ENCODE results near the gene GZMB.
A peak's percentile ranks its signal among the peaks of the same experiment; 100 is the strongest.

Gene GZMB, protein sequence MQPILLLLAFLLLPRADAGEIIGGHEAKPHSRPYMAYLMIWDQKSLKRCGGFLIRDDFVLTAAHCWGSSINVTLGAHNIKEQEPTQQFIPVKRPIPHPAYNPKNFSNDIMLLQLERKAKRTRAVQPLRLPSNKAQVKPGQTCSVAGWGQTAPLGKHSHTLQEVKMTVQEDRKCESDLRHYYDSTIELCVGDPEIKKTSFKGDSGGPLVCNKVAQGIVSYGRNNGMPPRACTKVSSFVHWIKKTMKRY

DNA sequence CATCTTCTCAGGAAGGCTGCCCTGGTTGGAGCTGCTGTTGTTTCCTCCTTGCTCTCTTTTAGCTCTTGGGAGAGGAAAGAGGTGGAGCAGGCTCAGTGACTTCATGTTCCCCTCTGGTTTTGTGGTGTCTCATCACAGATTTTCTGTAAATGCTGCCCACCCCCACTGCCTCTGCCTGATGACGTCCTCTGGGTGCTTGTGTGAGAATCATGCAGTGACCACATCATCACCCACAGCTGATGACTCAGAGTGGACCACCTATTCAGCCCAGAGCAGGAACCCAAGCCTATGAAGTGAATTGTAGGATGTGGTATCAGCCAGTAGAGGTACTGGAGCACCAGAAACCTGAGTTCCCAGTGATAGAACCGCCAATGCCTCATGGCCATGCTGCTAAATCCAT lies at the start of gene GZMB:
Gene GZMB (minus strand): TSS at position 33 of the 400 bp plus-strand sequence. CDS start 30 bp downstream, at position 3.
- ATAC-seq, result peak; percentile 73
- peaks cover 79% of the 10 kb centered on the region for H3K4me1 Mint-ChIP-seq
- peaks cover 54% of the 10 kb centered on the region for H3K36me3 Mint-ChIP-seq (ENCODE audit: low read depth)
- H3K27ac Mint-ChIP-seq, result peak within 1 kb of the TSS; percentile 92
- H3K27me3 Mint-ChIP-seq, result no peaks in the 10 kb centered on the region
- H3K4me3 Mint-ChIP-seq, result peak within 1 kb of the TSS; percentile 90
- no peaks in the 10 kb centered on the region for H3K9me3 Mint-ChIP-seq
- DNase-seq, result peak; percentile 87

DNA sequence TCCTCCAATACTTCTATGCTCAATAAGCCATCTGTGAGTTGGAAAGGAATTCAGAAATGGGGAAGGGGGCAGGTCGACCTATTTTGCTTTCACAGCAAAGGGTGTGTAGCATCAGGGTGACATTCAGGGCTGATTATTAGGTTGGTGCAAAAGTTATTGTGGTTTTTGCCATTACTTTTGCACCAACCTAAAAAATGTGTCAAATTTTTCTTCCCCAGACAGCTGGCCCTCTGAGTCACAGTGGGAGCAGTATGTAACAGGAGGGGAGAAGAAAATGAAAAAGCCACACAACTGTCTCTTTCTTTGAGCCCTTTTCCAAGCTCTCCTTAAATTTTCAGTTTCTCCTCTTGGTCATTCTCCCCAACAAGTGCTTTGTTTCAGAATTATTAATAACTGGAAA lies 47.1 kb upstream of the GZMB start:
- ATAC-seq (no peak), DNase-seq (no peak)
- H3K4me1 Mint-ChIP-seq, result peaks cover 74% of the 10 kb centered on the region
- H3K9me3 Mint-ChIP-seq, result peaks cover 7% of the 10 kb centered on the region
- peak overlapping the region; percentile 36 for H3K27ac Mint-ChIP-seq
- no peak overlapping the region for H3K4me3 Mint-ChIP-seq
- H3K27me3 Mint-ChIP-seq, result no peaks in the 10 kb centered on the region
- peaks cover 10% of the 10 kb centered on the region for H3K36me3 Mint-ChIP-seq (ENCODE audit: low read depth)

DNA sequence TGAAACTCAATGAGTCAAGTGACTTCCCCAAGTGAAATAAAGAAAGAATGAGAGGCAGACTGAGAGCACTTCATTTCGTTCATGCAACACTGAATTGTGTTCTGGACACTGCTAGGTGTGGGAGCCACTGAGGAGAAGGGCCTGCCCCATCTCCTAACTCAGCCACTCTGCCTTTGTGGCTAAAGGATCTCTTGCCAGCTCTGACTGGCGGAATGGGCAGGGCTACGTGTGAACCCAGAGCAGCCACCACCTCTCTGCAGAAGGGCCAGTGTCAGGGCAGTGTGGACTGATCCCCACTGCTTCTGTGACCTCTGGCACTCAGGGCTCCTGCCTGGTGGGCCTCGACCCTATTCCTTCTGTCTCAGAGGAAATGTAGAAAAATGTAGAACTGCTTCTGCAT lies 46.5 kb upstream of the GZMB start:
- DNase-seq (no peak), ATAC-seq (no peak)
- Mint-ChIP-seq H3K27ac (peak overlapping the region; percentile 78), H3K9me3 (peaks cover 8% of the 10 kb centered on the region), H3K27me3 (no peaks in the 10 kb centered on the region), H3K4me1 (peaks cover 79% of the 10 kb centered on the region), H3K4me3 (no peak overlapping the region), H3K36me3 (ENCODE audit: low read depth) (peaks cover 13% of the 10 kb centered on the region)

DNA sequence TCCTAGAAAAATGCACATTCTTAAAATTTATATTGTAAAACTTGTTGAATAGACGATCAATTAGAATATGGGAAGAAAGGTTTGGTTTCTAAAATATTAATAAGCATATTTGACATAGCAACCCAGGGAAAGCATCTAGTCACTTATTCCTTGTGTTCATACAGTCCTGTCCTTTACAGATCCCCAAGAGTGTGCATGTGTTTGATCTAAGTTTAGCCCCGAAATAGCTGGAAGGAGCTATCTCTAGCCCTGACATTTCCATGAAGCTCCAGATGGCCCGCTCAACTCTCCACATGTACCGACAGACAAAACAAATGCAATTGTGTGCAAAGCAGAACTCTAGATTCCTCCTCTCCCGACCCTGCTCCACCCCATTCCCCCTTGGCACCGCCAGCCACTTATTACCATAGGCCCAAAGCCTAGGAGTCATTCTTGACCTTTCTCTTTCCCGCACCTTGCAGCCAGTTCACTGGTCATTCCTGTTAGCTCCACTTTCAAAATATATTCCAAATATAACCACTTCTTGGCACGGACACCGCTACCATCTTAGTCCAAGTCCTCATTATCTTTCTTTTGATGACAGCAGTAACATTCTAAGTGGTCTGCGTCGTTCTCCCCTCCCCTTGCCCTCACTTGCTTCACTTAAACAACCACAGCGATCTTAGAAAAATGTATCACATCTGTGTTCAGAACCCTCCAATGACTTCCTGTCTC lies 45.4 kb upstream of the GZMB start:
- Mint-ChIP-seq H3K27ac (peak overlapping the region; percentile 95), H3K4me3 (peak overlapping the region; percentile 65), H3K36me3 (ENCODE audit: low read depth) (peaks cover 11% of the 10 kb centered on the region), H3K27me3 (no peaks in the 10 kb centered on the region), H3K4me1 (peaks cover 80% of the 10 kb centered on the region), H3K9me3 (peaks cover 8% of the 10 kb centered on the region)
- DNase-seq, result no peak
- ATAC-seq, result no peak

DNA sequence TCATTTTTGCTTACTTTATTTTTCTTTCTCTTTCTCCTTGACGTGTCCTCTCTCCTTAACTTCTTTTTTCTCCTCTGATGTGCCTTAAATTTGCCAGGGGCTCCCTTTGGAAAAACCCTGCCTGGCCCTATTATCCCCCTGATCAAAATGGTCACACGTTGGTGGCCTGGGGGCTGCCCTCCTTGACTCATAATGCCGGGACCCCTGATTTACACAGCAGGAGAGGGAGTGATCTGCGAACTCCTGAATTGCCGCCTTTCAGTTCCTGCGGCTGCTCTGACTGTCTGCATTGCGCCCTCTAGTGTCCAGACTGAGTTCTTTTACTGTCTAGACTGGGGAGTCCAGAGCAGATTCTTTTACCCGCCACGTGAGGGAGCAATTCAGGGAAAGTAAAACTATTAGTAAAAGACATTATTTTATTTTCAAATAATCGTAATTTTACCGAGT lies 44.8 kb upstream of the GZMB start:
- H3K36me3 Mint-ChIP-seq (ENCODE audit: low read depth), result peaks cover 11% of the 10 kb centered on the region
- peaks cover 80% of the 10 kb centered on the region for H3K4me1 Mint-ChIP-seq
- peak; percentile 80 for DNase-seq
- peak overlapping the region; percentile 77 for H3K4me3 Mint-ChIP-seq
- peaks cover 8% of the 10 kb centered on the region for H3K9me3 Mint-ChIP-seq
- ATAC-seq, result peak; percentile 69
- no peaks in the 10 kb centered on the region for H3K27me3 Mint-ChIP-seq
- peak overlapping the region; percentile 95 for H3K27ac Mint-ChIP-seq

DNA sequence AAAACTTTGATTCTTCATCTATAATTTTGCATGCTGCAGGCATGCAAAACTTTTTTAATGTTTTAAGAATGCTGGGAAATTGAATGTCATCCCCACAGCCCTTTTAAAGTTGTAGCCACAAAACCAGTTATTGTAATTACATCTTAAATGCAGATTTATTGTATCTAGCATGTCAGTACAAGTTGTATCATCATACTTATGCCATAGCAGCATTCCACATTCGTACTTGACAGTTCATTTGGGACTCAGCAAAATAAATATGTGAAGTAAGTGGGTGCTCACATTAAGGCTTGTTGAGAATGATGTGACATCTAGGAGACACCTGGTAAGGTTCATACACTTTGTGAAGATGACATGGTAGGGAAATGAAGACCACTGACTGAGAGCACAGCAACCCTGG lies 44.0 kb upstream of the GZMB start:
- DNase-seq, result no peak
- H3K4me1 Mint-ChIP-seq, result peaks cover 86% of the 10 kb centered on the region
- H3K27ac Mint-ChIP-seq, result peak overlapping the region; percentile 99
- H3K4me3 Mint-ChIP-seq, result peak overlapping the region; percentile 77
- H3K27me3 Mint-ChIP-seq, result no peaks in the 10 kb centered on the region
- no peak for ATAC-seq
- peaks cover 8% of the 10 kb centered on the region for H3K9me3 Mint-ChIP-seq
- peaks cover 11% of the 10 kb centered on the region for H3K36me3 Mint-ChIP-seq (ENCODE audit: low read depth)

DNA sequence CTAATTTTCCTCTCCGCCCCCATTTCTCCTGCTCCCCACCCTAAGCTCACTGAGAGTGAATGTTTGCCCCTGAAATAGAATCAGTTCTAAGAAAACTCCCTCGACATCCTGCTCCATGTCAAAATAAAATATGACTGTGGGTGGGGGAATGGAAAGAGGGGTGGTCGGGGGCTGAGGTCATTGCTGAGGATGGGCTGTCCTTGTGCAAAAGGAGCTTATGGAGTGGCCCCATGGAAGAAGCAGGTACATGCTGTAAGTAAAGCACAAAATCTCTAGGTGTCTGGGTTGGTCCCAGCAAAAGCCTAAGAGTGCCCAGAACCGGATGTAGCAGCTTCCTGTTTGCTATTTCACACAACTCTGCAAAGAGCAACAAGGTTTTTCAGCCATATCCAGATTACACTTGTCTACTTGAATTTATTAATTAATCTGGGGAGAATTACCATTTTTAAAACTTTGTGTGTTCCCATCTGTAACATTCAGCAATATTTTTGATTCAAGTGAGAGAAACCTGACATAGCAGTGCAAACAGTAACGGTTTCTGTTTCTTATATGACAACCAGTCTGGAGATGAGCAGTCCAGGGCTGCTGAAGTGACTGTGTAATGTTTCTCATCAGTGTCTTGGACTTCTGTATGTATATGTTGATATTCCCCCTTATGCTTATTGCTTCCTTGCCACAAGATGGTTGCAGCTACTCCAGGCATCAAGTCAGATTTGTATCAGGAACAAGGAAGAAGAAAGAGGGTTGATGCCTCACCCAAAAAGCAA lies 40.4 kb upstream of the GZMB start:
- peaks cover 11% of the 10 kb centered on the region for H3K9me3 Mint-ChIP-seq
- H3K4me3 Mint-ChIP-seq, result peak overlapping the region; percentile 72
- peak; percentile 60 for DNase-seq
- H3K27me3 Mint-ChIP-seq, result no peaks in the 10 kb centered on the region
- peak; percentile 47 for ATAC-seq
- H3K4me1 Mint-ChIP-seq, result peaks cover 99% of the 10 kb centered on the region
- H3K36me3 Mint-ChIP-seq (ENCODE audit: low read depth), result peaks cover 11% of the 10 kb centered on the region
- peak overlapping the region; percentile 99 for H3K27ac Mint-ChIP-seq

DNA sequence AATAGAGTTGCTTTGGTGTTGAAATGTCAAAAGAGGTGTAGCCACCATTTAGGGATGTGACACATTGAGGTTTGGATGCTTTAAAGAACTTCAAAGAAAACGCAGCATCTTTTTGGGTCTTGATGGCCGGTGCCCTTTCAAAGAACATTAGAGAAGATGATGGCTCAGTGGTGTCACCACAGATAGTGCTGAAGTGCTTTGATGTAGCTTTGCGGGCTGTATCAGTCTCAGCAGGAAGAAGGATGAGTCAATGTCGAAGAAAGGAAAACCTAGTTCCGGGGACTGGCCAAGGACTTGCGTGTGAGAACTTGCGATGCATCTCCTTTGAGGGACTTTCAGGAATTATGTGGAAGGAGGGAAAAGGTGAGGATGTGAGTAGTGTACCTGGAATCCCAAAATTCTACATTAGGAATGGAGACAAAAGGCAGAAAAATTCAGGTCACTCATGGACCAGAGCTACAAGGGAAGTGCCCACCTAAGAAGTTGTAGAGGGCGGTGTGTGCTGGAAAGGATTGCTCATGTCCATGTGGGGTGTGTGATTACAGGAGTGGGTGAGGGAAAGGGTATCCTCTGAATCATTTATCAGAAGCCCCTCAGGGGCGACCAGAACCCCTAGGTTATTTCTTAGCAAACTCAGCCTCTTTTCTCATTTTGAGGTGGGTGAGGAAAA lies 39.7 kb upstream of the GZMB start:
- ATAC-seq, result peak; percentile 72
- peak overlapping the region; percentile 99 for H3K27ac Mint-ChIP-seq
- H3K27me3 Mint-ChIP-seq, result no peaks in the 10 kb centered on the region
- H3K4me1 Mint-ChIP-seq, result peaks cover 97% of the 10 kb centered on the region
- DNase-seq, result peak; percentile 68
- H3K4me3 Mint-ChIP-seq, result peak overlapping the region; percentile 72
- peaks cover 11% of the 10 kb centered on the region for H3K36me3 Mint-ChIP-seq (ENCODE audit: low read depth)
- peaks cover 15% of the 10 kb centered on the region for H3K9me3 Mint-ChIP-seq

DNA sequence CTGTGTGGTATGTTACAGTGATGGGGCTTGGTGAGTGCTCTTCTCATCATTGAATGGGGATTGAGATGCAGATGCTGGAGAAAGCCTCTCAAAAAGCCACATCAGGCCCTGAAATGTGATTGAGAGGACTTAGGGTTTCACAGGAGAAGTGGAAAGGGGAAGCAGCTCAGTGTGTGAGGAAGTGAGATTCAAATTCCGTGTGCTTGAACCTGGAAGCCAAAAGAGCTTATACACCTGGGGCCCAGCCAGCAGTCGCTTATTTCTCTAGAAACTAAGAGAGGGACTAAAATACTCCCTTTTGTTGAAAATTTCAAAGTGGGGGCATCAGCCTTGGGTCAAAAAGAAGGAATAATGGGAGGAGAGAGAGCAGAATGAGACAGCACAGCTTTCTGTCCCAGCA lies 39.1 kb upstream of the GZMB start:
- Mint-ChIP-seq H3K4me3 (peak overlapping the region; percentile 72), H3K27ac (peak overlapping the region; percentile 99), H3K27me3 (no peaks in the 10 kb centered on the region), H3K36me3 (ENCODE audit: low read depth) (peaks cover 14% of the 10 kb centered on the region), H3K4me1 (peaks cover 96% of the 10 kb centered on the region), H3K9me3 (peaks cover 16% of the 10 kb centered on the region)
- ATAC-seq, result no peak
- peak; percentile 16 for DNase-seq

DNA sequence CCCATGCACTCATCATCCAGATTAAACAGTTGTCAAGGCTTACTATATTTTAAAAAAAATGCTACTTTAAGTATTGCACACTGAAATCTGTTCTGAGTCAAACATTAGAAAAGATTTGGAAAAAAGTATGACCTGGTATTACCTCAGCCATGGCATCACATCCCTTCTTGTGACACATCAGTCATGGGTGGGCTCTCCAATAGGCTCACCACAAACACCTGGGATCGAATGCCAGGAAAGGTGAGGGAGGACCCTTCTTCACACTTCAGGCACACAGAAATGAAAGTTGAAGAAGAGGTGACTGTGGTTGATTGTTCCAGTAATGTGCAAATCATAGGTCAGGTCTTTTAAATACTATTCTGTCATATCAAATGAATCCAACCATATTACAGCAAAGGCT lies 36.6 kb upstream of the GZMB start:
- H3K27ac Mint-ChIP-seq, result peak overlapping the region; percentile 99
- peak overlapping the region; percentile 59 for H3K4me3 Mint-ChIP-seq
- peaks cover 11% of the 10 kb centered on the region for H3K9me3 Mint-ChIP-seq
- peak; percentile 64 for DNase-seq
- H3K4me1 Mint-ChIP-seq, result peaks cover 95% of the 10 kb centered on the region
- no peaks in the 10 kb centered on the region for H3K27me3 Mint-ChIP-seq
- peaks cover 13% of the 10 kb centered on the region for H3K36me3 Mint-ChIP-seq (ENCODE audit: low read depth)
- peak; percentile 31 for ATAC-seq

DNA sequence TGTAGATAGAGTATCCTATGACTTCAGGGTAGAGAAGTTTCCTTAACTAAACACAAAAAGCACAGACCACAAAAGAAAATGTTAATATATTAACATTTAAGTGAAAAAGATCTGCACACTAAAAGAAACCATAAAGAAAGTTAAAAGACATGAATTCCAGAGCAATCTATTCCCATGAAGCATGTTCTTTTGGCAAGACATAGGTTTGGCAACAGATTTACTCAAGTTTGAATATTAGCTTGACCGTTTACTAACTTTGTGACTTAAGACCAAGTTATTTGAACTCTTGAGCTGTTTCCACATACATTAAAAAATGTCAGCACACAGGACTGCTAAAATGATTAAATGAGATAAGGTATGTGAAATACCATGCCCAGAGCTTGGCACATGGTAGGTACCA lies 35.7 kb upstream of the GZMB start:
- Mint-ChIP-seq H3K27me3 (no peaks in the 10 kb centered on the region), H3K36me3 (ENCODE audit: low read depth) (peaks cover 11% of the 10 kb centered on the region), H3K9me3 (peaks cover 11% of the 10 kb centered on the region), H3K27ac (peak overlapping the region; percentile 81), H3K4me3 (peak overlapping the region; percentile 9), H3K4me1 (peaks cover 95% of the 10 kb centered on the region)
- ATAC-seq (no peak), DNase-seq (no peak)

DNA sequence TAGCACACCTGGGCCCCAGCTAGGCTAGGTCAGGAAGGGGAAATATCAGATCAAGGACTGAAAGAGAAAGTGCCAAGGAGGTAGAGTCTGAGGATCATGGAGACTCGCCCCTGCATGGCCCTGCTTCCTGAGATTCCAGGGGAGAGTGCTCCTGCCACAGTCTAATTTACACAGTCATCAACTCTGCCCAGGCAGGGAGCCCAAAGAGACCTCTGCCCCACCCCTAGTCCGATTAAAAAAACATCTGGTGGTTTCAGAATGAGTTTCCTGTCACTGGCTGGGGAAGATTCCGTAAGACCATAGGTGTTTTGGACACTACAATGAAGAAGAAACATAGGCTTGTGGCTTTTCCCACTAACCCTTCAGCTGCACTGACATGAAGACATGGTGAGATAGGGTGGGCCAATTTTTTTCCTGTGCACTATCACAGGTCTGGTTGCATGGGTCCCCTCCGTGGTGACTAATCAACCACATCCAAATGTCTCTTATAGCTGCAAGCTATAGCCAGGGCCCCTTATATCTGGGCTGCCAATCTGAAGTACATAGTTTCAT lies 31.5 kb upstream of the GZMB start:
- H3K4me3 Mint-ChIP-seq, result peak overlapping the region; percentile 71
- H3K27me3 Mint-ChIP-seq, result no peaks in the 10 kb centered on the region
- peak overlapping the region; percentile 92 for H3K27ac Mint-ChIP-seq
- peaks cover 11% of the 10 kb centered on the region for H3K36me3 Mint-ChIP-seq (ENCODE audit: low read depth)
- DNase-seq (peak; percentile 67), ATAC-seq (peak; percentile 93)
- peaks cover 11% of the 10 kb centered on the region for H3K9me3 Mint-ChIP-seq
- peaks cover 95% of the 10 kb centered on the region for H3K4me1 Mint-ChIP-seq

DNA sequence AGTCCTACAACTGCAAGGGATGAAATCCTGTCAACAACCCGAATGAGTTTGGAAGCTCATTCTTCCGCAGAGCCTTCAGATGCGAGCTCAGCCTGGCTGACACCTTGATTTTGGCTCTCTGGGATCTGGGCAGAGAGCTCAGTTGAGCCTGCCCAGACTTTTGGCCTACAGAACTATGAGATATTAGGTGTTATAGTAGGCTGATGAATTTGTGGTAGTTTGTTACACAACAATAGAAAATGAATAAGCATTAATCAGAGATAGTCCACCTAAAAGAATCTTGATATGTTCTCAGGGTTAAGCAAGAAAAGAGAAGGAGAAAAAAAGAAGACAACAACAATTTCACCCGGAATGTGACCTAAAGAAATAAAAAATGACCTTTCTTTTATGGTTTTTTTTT lies 30.4 kb upstream of the GZMB start:
- Mint-ChIP-seq H3K36me3 (ENCODE audit: low read depth) (peaks cover 14% of the 10 kb centered on the region), H3K4me1 (peaks cover 95% of the 10 kb centered on the region), H3K27me3 (no peaks in the 10 kb centered on the region), H3K9me3 (peaks cover 8% of the 10 kb centered on the region), H3K4me3 (peak overlapping the region; percentile 71), H3K27ac (peak overlapping the region; percentile 92)
- no peak for DNase-seq
- no peak for ATAC-seq

DNA sequence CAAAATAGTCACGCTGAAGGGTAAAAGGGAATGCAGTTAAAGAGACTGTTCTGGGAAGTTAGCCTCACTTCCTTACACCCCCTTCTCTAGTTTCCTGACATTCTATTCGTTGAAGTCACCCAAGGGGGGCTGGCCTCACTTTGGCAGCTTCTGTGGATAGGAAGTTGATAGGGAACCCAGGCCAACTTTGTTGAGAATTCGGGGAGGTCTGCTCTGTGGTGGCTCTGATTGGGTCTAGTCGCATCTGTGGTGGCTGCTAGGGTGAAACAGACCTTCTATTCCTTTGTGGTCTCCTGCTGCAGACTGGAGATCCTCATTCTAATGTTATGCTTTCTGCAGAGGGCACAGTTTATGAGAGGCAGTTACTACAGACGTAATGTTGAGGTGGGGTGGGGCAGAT lies 28.8 kb upstream of the GZMB start:
- Mint-ChIP-seq H3K36me3 (ENCODE audit: low read depth) (peaks cover 8% of the 10 kb centered on the region), H3K4me3 (peak overlapping the region; percentile 16), H3K27me3 (no peaks in the 10 kb centered on the region), H3K27ac (peak overlapping the region; percentile 92), H3K4me1 (peaks cover 93% of the 10 kb centered on the region), H3K9me3 (no peaks in the 10 kb centered on the region)
- no peak for ATAC-seq
- peak; percentile 22 for DNase-seq
